ENCODE results near the gene DGKH. TPM values are rescaled to one million over a fixed set of nuclear protein-coding genes. Genes with fewer than 3 reads are reported as not detected.
A peak's percentile ranks its signal among the peaks of the same experiment; 100 is the strongest.

DGKH gene
- total and polyA plus RNA-seq, 2 donors from 2014 or later: 1.7 to 28.8 TPM

- intact Hi-C loops (cut with DNase I): no loop called here
- no peak overlapping the region for H3K9ac ChIP-seq (ENCODE audit: low read length in 3 of 3)
- no peak for FAIRE-seq
- no peaks in the 10 kb centered on the region for H3K36me3 ChIP-seq (ENCODE audit: control insufficient read depth in 2 of 3, insufficient read depth in 3 of 3, low read length in 3 of 3)
- TF ChIP-seq, protein P1, sequence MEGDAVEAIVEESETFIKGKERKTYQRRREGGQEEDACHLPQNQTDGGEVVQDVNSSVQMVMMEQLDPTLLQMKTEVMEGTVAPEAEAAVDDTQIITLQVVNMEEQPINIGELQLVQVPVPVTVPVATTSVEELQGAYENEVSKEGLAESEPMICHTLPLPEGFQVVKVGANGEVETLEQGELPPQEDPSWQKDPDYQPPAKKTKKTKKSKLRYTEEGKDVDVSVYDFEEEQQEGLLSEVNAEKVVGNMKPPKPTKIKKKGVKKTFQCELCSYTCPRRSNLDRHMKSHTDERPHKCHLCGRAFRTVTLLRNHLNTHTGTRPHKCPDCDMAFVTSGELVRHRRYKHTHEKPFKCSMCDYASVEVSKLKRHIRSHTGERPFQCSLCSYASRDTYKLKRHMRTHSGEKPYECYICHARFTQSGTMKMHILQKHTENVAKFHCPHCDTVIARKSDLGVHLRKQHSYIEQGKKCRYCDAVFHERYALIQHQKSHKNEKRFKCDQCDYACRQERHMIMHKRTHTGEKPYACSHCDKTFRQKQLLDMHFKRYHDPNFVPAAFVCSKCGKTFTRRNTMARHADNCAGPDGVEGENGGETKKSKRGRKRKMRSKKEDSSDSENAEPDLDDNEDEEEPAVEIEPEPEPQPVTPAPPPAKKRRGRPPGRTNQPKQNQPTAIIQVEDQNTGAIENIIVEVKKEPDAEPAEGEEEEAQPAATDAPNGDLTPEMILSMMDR (IDR thresholded peaks at IDR 0.05; ENCODE audit: borderline replicate concordance, extremely low read depth, insufficient read depth): no peak
- H3K9me3 ChIP-seq (ENCODE audit: control insufficient read depth in 2 of 3, insufficient read depth in 1 of 3, low read length in 3 of 3): no peaks in the 10 kb centered on the region
- H3K27ac ChIP-seq (ENCODE audit: low read depth in 2 of 2, low read length in 2 of 2): no peak overlapping the region
- peaks cover 0 to 8% (median 6%) of the 10 kb centered on the region in 3 donors for H3K4me1 ChIP-seq (ENCODE audit: control insufficient read depth in 2 of 3, insufficient read depth in 2 of 3, low read depth in 1 of 3, low read length in 3 of 3)
- no peak overlapping the region for H3K4me3 ChIP-seq (ENCODE audit: low read length in 3 of 3)
- no peaks in the 10 kb centered on the region for H3K27me3 ChIP-seq (ENCODE audit: control insufficient read depth, insufficient read depth, low read length)
- DNase-seq: no peak
Observed at GRCh38 chr13:42046448-42046847, 2.0 kb upstream of the DGKH start.

DNA sequence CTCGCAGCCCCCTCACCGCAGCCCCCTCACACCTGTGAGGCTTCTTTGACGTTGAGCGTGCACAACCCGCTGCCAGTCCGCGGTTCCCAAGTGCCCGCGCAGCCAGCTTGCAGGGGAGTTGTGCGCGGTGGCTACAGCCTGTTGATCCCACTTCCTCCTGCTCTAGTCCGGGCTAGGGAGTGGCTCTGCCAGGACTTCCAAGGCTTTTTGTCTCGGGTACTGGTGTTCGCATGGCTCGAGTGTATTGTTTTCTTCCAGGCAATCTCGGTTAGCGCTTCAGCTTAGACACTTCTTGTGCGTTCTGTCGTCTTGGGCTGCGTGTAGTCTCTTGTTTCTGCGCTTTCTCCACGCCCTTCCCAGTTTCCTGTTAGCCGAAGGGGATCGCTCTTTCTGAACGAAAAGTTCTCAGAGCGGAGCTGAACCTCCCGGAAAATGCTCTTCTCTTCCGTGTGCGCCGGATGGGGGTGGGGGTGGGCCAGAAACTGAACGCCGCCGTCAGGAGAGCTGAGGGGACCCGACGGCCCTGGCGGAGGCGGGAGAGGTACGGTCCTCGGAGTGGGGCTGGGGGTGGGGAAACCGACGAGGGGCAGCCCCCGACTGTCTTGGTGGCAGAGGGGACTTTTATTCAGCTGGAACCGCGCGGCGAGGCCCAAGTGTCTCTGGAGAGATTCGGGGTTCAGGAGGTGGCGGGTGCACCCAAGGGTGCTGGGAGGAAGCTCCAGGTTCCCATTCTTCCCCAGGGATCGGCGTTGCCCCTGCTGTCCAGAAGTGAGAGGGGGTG lies 697 bp upstream of the DGKH start:
- DNase-seq (peak; percentile 82 to 90 (median 83)), FAIRE-seq (no peak)
- Histone ChIP-seq H3K9me3 (ENCODE audit: control insufficient read depth in 2 of 3, insufficient read depth in 1 of 3, low read length in 3 of 3) (no peaks in the 10 kb centered on the region), H3K27me3 (ENCODE audit: control insufficient read depth, insufficient read depth, low read length) (no peaks in the 10 kb centered on the region), H3K36me3 (ENCODE audit: control insufficient read depth in 2 of 3, insufficient read depth in 3 of 3, low read length in 3 of 3) (no peaks in the 10 kb centered on the region), H3K27ac (ENCODE audit: low read depth in 2 of 2, low read length in 2 of 2) (peak overlapping the region; percentile 82 to 89), H3K4me3 (ENCODE audit: low read length in 3 of 3) (peak overlapping the region; percentile 69 to 87 (median 73)), H3K4me1 (ENCODE audit: control insufficient read depth in 2 of 3, insufficient read depth in 2 of 3, low read depth in 1 of 3, low read length in 3 of 3) (peaks cover 0 to 6% (median 3%) of the 10 kb centered on the region in 3 donors), H3K9ac (ENCODE audit: low read length in 3 of 3) (peak overlapping the region; percentile 68 to 87 (median 72))
- intact Hi-C loops (cut with DNase I): no loop called here
- TF ChIP-seq, protein P1 (IDR thresholded peaks at IDR 0.05; ENCODE audit: borderline replicate concordance, extremely low read depth, insufficient read depth): no peak

DNA sequence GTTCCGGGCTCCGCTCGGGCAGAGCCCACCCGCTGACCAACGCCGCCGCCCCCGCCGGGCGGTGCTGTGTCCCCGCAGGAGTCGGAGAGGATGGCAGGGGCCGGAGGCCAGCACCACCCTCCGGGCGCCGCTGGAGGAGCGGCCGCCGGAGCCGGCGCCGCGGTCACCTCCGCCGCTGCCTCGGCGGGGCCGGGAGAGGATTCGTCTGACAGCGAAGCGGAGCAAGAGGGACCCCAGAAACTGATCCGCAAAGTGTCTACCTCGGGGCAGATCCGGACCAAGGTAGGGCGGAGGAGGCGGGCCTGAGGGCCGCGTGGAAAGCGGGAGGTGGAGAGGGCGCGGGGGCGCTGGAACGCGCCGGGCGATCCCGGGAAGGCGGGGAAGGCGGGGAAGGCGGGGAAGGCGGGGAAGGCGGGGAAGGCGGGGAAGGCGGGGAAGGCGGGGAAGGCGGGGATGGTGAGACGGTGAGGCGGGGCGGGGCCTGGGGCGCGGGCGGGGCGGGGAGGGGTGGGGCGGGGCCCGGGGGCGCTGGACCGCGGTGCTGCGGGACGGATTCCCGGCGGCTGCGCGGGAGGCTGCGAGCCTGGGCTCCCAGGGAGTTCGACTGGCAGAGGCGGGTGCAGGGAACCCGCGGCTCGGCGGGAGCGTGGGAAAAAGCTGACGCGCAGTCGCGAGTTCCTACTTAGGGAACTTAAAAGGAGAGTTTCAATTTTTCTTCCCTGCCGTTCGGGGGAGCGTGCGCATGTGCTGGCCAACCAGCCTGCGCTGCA lies 421 bp downstream of the DGKH start:
- peak; percentile 81 to 93 (median 87) for DNase-seq
- intact Hi-C loops (cut with DNase I): no loop called here
- no peaks in the 10 kb centered on the region for H3K27me3 ChIP-seq (ENCODE audit: control insufficient read depth, insufficient read depth, low read length)
- H3K9ac ChIP-seq (ENCODE audit: low read length in 3 of 3): peak overlapping the region; percentile 32 to 77 (median 68)
- TF ChIP-seq, protein P1 (IDR thresholded peaks at IDR 0.05; ENCODE audit: borderline replicate concordance, extremely low read depth, insufficient read depth): no peak
- peak overlapping the region; percentile 82 to 89 for H3K27ac ChIP-seq (ENCODE audit: low read depth in 2 of 2, low read length in 2 of 2)
- H3K4me1 ChIP-seq (ENCODE audit: control insufficient read depth in 2 of 3, insufficient read depth in 2 of 3, low read depth in 1 of 3, low read length in 3 of 3): peaks cover 0 to 6% (median 3%) of the 10 kb centered on the region in 3 donors
- H3K4me3 ChIP-seq (ENCODE audit: low read length in 3 of 3): peak overlapping the region; percentile 74 to 84 (median 83)
- no peaks in the 10 kb centered on the region for H3K36me3 ChIP-seq (ENCODE audit: control insufficient read depth in 2 of 3, insufficient read depth in 3 of 3, low read length in 3 of 3)
- no peaks in the 10 kb centered on the region for H3K9me3 ChIP-seq (ENCODE audit: control insufficient read depth in 2 of 3, insufficient read depth in 1 of 3, low read length in 3 of 3)
- FAIRE-seq: no peak
